ENCODE measurements around the gene PPIP5K1. TPM values are rescaled to one million over a fixed set of nuclear protein-coding genes. Genes with fewer than 3 reads are reported as not detected.
A peak's percentile ranks its signal among the peaks of the same experiment; 100 is the strongest.
"Not testable (repeated sequence)": the region's sequence is repeated elsewhere in the genome, so short reads cannot be mapped to it uniquely, and the experiment has no call there.

The PPIP5K1 gene
- total and polyA plus RNA-seq, 7 donors: 4.8 to 44.6 (median 13.7) TPM

DNA sequence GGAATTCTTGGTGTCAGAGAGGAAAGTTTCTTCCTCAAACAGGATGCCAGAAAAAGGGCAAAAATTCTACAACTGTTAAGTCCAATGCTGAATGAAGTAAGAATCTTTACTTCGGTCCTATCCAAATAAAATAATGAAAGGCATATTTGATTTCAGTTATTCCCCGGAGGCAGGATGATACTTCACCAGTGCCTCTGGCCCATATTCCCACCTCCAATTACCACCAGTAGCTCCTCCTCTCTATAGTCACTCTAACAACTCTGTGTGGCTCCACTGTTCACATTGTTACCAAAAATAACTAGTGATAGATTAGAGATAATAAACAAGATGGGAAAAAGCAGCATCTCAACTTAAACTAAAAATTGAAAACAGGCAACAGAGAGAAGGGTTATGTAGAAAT lies 51.9 kb downstream of the PPIP5K1 start:
- Histone ChIP-seq H3K4me3 (no peak overlapping the region), H3K27ac (no peak overlapping the region), H3K9me3 (no peaks in the 10 kb centered on the region), H3K4me1 (no peaks in the 10 kb centered on the region), H3K27me3 (no peaks in the 10 kb centered on the region), H3K36me3 (peaks cover 0 to 19% (median 0%) of the 10 kb centered on the region in 4 donors)
- DNase-seq: no peak
- TF ChIP-seq POLR2A (IDR thresholded peaks at IDR 0.05) (no peak), POLR2AphosphoS5 (IDR thresholded peaks at IDR 0.05) (no peak), EP300 (IDR thresholded peaks at IDR 0.05) (no peak)
- TF ChIP-seq, protein P1, sequence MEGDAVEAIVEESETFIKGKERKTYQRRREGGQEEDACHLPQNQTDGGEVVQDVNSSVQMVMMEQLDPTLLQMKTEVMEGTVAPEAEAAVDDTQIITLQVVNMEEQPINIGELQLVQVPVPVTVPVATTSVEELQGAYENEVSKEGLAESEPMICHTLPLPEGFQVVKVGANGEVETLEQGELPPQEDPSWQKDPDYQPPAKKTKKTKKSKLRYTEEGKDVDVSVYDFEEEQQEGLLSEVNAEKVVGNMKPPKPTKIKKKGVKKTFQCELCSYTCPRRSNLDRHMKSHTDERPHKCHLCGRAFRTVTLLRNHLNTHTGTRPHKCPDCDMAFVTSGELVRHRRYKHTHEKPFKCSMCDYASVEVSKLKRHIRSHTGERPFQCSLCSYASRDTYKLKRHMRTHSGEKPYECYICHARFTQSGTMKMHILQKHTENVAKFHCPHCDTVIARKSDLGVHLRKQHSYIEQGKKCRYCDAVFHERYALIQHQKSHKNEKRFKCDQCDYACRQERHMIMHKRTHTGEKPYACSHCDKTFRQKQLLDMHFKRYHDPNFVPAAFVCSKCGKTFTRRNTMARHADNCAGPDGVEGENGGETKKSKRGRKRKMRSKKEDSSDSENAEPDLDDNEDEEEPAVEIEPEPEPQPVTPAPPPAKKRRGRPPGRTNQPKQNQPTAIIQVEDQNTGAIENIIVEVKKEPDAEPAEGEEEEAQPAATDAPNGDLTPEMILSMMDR (IDR thresholded peaks at IDR 0.05): no peak
- intact Hi-C loops (cut with DNase I): no loop called here
- WGBS, 2 donors: 82 to 94% methylated on average over 2 of the region's 2 CpGs

DNA sequence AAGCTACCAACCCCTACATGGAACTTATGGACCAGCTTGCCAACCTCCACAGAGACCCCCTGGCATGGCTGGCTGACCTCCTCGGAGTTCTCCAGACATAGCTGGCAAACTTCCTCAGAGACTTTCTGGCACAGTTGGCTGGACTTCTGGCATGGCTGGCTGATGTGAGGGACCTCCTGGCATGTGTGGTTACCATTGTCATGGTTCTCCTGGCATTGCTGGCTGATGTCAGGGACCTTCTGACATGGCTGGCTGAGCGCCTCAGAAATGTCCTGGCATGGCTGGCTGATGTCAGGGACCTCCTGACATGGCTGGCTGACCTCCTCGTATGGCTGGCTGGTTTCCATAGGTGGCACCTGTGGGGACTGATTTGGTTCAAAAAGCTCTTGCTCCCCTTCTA lies 55.1 kb downstream of the PPIP5K1 start:
- no peaks in the 10 kb centered on the region for H3K27me3 ChIP-seq
- H3K36me3 ChIP-seq: peaks cover 0 to 24% (median 0%) of the 10 kb centered on the region in 4 donors
- H3K4me3 ChIP-seq: no peak overlapping the region
- peaks cover 0 to 9% (median 0%) of the 10 kb centered on the region in 4 donors for H3K4me1 ChIP-seq
- no peaks in the 10 kb centered on the region for H3K9me3 ChIP-seq
- TF ChIP-seq POLR2AphosphoS5 (IDR thresholded peaks at IDR 0.05): no peak
- TF ChIP-seq, protein P1 (IDR thresholded peaks at IDR 0.05): no peak
- TF ChIP-seq POLR2A (IDR thresholded peaks at IDR 0.05): no peak
- TF ChIP-seq EP300 (IDR thresholded peaks at IDR 0.05): no peak
- H3K27ac ChIP-seq: no peak overlapping the region
- intact Hi-C loops (cut with DNase I): no loop called here
- 81 to 95% methylated on average over 3 of the region's 3 CpGs for WGBS, 2 donors
- peak; percentile 33 for DNase-seq

DNA sequence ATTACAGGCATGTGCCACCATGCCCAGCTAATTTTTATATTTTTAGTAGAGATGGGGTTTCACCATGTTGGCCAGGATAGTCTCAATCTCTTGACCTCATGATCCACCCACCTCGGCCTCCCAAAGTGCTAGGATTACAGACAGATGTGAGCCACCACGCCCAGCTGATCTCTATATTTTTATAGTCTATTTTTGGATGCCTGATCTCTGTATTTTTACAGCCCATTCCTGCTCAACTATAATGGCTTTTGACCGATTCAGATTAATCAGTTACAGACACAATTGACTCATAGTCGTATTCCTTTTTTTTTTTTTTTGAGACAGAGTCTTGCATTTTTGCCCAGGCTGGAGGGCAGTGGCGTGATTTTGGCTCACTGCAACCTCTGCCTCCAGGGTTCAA lies 57.2 kb downstream of the PPIP5K1 start:
- H3K27me3 ChIP-seq; DNase-seq; intact Hi-C loops (cut with DNase I); H3K27ac ChIP-seq; H3K9me3 ChIP-seq; H3K4me3 ChIP-seq; H3K4me1 ChIP-seq: not testable (repeated sequence)
- H3K36me3 ChIP-seq: peaks cover 0 to 37% (median 0%) of the 10 kb centered on the region in 4 donors
- 27 to 72% methylated on average over 5 of the region's 5 CpGs for WGBS, 2 donors

DNA sequence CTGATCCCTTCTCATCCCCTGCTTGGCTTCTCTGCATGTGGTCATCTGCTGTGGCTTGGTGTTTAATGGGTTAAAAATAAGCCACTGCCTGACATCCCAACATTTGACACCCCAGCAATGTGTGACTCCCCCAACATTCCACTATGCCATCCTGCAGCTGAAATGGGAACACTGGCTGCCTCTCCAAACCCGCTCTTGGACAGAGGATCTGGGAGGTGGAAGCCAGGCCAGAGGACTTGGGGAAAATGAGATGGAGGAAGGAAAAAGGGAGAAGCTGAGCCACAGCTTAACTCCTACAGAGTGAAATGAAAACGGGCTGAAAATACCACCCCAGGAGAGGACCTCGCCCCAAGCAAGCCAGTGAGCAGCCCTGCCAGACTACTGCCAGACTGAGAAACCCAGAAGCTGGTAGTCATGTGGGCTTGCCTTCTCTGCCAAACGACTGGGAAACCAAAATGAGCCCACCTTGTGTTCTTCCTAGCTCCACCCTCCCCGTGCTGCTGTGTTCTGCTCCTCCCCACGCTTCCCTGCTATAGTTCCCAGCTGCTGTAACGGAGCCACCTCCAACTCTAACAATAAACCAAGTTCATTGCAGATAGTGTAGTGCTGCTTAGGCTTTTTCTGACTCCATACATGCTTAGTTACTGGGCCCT lies 58.9 kb downstream of the PPIP5K1 start:
- peaks cover 0 to 53% (median 6%) of the 10 kb centered on the region in 4 donors for H3K36me3 ChIP-seq
- TF ChIP-seq EP300 (IDR thresholded peaks at IDR 0.05): no peak
- no peak for TF ChIP-seq POLR2A (IDR thresholded peaks at IDR 0.05)
- TF ChIP-seq POLR2AphosphoS5 (IDR thresholded peaks at IDR 0.05): no peak
- TF ChIP-seq, protein P1 (IDR thresholded peaks at IDR 0.05): no peak
- H3K4me3 ChIP-seq: no peak overlapping the region
- H3K4me1 ChIP-seq: peaks cover 0 to 9% (median 0%) of the 10 kb centered on the region in 4 donors
- H3K27me3 ChIP-seq: no peaks in the 10 kb centered on the region
- intact Hi-C loops (cut with DNase I): no loop called here
- WGBS, 2 donors: 35 to 54% methylated on average over 7 of the region's 7 CpGs
- peak overlapping the region in 2 of 4 donors; percentile 9 to 48 for H3K27ac ChIP-seq
- DNase-seq: peak; percentile 60
- no peaks in the 10 kb centered on the region for H3K9me3 ChIP-seq

DNA sequence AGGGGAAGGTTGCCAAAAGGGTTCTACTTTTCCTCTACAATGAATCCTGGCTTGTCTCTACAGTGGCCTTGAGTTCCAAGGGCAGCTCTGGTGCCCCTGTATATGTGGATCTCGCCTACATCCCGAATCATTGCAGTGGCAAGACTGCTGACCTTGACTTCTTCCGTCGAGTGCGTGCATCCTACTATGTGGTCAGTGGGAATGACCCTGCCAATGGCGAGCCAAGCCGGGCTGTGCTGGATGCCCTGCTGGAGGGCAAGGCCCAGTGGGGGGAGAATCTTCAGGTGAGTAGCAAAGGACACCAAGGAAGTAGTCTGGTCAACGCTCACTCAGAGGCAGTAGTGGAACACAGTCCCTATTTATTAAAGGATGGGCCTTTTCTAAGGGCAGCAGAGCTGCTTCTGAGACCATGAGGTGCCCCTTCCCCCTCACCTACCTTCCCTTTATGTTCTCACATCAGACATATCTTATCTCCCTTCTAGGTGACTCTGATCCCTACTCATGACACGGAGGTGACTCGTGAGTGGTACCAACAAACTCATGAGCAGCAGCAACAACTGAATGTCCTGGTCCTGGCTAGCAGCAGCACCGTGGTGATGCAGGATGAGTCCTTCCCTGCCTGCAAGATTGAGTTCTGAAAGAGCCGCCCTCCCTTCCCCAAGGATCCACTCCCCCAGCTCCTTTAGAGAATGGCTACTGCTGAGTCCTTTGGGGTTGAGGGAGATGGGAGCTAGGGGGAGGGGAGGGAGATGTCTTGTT lies 60.2 kb downstream of the PPIP5K1 start:
- DNase-seq: no peak
- H3K4me3 ChIP-seq: no peak overlapping the region
- intact Hi-C loops (cut with DNase I): no loop called here
- H3K4me1 ChIP-seq: peaks cover 0 to 9% (median 0%) of the 10 kb centered on the region in 4 donors
- WGBS, 2 donors: 93 to 96% methylated on average over 12 of the region's 12 CpGs
- no peaks in the 10 kb centered on the region for H3K9me3 ChIP-seq
- H3K27me3 ChIP-seq: no peaks in the 10 kb centered on the region
- no peak overlapping the region for H3K27ac ChIP-seq
- peak in 1 of 4 donors; percentile 4 for TF ChIP-seq POLR2AphosphoS5 (IDR thresholded peaks at IDR 0.05)
- TF ChIP-seq POLR2A (IDR thresholded peaks at IDR 0.05): no peak
- TF ChIP-seq, protein P1 (IDR thresholded peaks at IDR 0.05): no peak
- peaks cover 5 to 62% (median 13%) of the 10 kb centered on the region in 4 donors for H3K36me3 ChIP-seq
